Measurements from ENCODE around the gene PCDHB9.

The PCDHB9 gene

GRCh38 chr5:141236516-141237313, 49.8 kb downstream of the PCDHB9 start:
- no peak for DNase-seq (ENCODE audit: low read depth)
